ENCODE data around the gene WDR72.

DNA sequence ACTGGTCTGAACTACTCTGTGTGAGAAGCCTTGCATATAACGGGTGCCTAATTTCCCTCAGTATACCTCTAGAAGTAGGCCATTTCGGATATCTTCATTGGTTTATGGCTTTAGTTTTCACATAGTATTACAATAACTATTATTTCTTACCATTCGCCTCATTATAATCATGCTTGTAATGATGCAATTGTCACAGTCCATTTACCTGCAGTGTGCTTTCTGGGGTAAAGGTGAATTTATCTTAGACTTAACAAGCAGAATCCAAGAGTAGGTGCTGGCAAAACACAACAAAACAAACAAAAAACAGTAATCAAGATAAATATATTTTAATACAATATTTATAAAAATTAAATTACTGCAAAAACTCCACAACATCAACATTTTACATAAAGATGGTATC is 246.0 kb downstream of the WDR72 start:
- TF ChIP-seq, protein P1, sequence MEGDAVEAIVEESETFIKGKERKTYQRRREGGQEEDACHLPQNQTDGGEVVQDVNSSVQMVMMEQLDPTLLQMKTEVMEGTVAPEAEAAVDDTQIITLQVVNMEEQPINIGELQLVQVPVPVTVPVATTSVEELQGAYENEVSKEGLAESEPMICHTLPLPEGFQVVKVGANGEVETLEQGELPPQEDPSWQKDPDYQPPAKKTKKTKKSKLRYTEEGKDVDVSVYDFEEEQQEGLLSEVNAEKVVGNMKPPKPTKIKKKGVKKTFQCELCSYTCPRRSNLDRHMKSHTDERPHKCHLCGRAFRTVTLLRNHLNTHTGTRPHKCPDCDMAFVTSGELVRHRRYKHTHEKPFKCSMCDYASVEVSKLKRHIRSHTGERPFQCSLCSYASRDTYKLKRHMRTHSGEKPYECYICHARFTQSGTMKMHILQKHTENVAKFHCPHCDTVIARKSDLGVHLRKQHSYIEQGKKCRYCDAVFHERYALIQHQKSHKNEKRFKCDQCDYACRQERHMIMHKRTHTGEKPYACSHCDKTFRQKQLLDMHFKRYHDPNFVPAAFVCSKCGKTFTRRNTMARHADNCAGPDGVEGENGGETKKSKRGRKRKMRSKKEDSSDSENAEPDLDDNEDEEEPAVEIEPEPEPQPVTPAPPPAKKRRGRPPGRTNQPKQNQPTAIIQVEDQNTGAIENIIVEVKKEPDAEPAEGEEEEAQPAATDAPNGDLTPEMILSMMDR (IDR thresholded peaks at IDR 0.05; ENCODE audit: low read depth, low read length, poor library complexity, severe bottlenecking): no peak
- TF ChIP-seq EZH2phosphoT487 (IDR thresholded peaks at IDR 0.05; ENCODE audit: borderline replicate concordance, low read length): no peak
